Activated gamma-delta T cell treated with Interleukin-2 at 50 U/mL for 16 hours (primary cell): ENCODE results near the gene EIF4G3.

Experiments used
- DNase-seq: peaks from one replicate; pipeline ENCODE4 v3.0.0-alpha.2; 2020

EIF4G3 gene

DNA sequence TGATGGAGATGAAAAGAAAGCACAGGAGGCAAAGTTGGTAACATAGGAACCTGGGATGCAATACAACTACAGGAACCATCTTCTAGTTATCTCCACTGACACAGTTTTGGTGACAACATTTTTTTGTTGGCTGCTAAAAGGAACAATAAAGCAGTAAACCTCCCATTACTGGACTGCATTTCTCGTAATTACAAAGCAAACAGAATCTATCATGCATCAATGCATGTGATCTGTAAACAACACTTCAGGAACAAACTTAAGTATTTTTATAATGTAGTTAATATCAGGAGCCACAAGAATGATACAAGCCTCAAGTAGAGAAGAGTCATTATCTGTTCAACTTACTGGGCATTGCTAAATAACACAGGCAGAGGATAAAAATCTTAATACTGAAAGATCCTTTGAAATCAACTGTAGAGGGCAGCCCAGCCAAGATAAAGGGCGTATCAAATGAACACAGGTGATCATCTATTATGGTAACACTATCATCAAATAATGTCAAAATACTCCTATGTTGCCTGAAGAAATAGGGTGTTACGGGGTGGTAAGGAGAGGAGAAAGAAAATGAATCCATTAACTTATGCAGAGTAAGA, 193.3 kb downstream of the EIF4G3 start:
- DNase-seq, result no peak

DNA sequence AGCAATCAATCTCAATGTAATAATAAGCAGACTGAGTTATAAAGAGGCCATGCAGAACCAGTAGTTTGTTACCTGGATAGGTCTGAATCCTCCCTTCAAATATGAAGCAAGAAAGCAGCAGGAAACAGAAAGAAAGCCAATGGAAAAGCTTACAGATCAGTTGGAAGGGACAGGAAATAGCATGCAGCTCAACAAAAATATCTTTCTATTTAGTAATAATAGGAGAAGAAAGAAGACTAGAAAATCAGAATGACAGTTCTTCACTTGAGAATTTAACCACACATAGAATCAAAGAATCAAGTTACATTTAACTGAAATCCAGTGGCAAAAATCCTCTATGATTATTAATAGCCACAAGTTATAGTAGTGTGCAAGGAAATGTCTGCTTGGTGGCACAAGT, 194.4 kb downstream of the EIF4G3 start:
- DNase-seq, result no peak

DNA sequence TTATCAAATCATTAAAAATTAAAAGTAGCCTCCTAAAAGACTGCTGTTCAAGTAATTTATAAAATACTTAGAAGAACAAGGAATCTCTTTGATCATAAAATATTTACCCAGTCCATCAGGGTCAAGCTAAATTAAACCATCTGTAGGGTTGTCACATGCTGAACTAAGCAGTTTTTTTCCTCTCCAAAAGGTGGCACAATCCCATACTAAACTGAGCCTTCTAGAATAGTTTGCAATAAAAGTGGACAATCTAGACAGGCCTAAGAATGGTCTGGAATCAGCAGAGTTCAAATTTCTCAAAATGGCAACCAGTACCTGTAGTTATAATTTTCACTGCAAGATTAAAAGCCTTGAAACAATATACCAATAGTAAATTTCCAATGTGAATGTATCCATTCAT, 194.8 kb downstream of the EIF4G3 start:
- DNase-seq, result no peak

DNA sequence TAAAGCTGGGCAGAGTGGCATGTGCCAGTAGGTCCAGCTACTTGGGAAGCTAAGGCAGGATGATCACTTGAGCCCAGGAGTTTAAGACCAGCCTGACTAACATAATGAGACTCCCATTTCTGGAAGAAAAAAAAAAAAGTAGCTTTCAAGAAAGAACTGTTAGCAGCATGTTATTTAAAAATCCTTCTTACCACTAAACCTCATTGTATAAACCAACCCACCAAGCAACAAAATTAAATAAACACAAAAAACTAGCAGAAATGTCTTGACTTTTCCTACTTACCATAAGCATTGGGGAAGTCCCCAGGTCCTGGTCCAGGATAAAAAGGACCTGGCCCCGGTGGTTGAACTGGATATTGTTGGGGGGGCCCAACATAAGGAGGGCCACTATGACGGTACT, 196.6 kb downstream of the EIF4G3 start:
- no peak for DNase-seq

DNA sequence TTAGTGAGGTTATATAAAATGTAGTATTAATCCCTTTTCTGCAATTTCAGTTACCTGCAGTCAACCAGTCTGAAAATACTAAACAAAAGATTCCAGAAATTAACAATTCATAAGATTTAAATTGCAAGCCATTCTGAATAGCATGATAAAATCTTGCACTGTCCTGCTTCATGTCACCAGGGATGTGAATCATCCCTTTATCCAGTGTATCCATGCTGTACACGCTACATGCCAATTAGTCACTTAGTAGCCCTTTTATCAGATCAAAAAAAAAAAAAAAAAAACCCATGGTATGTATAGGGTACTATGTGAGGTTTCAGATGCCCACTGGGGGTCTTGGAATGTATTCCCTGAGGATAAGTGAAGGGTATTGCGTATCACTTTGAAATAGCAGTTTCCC, 198.3 kb downstream of the EIF4G3 start:
- DNase-seq, result no peak

DNA sequence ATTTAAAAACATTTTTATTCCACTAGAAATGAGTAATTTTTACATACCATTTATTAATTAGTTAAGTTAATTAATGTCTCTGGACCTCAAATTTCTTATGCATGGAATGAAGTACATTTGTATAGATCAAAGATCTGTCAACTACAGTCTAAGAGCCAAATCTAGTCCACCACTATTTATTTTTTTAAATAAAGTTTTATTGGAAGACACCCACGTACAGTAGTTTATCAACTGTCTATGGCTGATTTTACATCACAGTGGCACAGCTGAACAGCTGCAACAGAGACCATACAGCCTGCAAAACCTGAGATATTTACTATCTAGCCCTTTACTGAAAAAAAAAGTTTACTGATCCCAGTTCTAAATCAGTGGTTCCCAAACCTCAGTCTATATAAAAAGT, 201.0 kb downstream of the EIF4G3 start:
- no peak for DNase-seq

DNA sequence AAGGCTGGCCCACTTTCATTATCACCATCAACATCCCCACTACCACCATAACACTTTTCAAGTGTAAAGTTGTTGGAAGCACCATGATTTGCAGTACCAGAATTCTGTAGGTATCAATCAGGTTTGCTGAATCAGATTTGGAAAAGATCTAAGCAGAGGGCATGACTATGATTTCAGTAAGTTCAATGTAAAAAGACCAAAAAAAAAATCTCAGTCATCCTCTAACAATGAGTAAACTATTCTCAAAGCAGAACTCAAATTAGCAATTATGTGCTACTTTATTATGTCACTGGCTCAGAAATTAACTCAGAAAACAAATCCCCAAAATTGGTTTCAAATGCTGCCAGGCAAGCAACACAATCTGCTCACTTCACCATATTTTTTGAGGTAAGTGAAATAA, 201.7 kb downstream of the EIF4G3 start:
- DNase-seq, result no peak

DNA sequence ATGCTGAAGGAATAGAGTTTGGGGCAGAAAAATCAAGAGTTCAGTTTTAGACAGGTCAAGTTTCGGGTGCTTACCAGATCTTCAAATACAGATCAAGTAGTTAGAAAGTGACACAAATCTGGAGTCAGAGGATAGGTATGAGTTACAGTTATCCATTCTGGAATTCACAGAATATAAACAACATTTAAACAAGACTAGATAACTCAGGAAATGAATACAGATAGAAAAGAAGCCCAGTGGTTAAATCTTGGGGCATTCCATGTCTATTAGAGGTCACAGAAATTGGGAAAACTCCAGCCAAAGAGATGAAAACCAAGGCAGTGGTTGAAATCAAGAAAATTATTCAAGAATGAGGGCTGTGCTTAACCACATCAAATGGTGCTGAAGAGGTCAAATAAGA, 202.6 kb downstream of the EIF4G3 start:
- DNase-seq, result no peak

DNA sequence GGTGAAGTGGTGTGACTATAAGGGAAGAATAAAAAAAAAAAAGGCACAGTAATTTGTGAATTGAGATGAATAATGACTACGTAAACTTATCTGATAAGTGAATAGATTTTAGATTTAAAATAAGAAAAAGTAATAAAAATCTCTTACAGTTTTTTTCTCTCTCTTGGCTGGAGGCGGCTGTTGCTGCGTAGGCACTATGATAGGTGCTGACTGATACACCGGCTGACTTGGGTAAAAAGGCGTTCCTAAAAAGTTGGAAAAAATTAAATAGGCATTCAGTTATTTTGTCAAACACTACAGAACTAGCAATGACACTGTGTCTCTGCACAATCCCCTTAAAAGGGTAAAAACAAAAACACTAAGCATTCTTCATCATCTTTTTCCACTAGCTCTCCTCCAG, 203.8 kb downstream of the EIF4G3 start:
- no peak for DNase-seq

DNA sequence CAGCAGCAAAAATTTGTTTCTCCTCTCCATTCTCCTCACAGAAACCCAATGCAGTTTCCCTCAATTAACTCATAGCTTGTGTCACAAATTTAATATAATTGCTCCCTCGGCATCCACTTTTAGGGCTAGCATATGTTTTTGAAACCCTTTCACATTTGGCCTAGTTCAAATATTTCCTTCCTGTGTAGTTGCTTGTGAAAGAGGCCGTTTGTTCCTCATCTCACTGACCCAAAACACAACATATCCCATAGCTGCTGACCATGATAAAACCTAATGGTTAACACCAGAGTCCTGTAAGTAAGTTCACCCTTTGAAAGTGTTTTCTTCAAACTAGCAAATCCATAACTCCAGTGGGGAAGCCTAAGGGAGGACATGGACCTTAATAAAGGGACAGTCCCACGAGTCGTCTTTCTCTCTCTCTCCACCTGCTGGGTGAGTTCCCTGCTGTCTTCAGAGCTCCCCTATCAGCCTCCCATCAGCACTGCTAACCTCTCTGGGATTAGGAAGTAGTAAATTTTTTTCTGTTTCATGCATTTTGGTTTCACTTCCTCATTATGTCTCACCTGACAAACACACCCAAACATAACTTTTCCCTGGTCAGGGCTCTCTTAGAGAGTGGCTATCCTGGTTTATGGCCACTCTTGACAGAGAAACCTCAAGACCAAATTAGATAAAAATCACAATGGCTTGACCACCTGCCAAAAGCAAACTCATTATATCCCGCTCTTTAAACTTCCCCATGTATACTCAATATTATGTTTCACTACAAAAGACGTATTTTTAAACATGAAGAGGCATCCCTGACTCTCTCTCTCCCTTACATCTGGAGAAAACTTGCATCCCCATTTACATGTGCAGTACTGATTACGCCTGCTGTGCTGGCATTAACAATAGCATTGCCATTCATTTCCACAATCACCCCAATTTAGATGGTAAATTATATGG, 211.9 kb downstream of the EIF4G3 start:
- DNase-seq, result no peak

DNA sequence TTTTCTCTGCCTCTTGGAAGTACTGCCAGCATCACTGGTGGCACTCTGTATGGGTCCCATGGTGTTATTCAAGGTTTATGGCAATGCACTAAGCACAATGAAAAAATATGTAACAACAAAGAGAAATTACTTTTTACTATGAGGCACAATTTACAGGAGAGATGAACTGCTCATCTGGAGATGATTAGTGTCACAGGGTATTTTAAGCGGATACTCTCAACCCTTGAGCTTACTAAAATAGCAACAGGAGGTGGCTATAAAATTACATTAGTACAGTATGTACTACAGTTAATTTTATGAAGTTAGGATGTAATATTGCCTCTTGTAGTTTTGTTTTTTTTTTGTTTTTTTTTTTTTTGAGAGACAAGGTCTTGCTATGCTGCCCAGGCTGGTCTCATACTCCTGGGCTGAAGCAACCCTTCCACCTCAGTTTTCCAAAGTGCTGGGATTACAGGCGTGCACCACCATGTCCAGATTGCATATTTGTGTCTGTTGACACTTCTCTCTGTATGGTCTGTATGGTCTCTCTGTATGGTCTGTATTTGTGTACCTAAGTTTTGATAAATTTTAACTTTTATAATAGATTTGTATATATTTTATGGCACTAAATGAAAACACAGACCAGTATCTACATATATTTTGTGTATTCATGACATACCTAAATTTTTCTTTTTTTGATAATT, 214.0 kb downstream of the EIF4G3 start:
- no peak for DNase-seq

DNA sequence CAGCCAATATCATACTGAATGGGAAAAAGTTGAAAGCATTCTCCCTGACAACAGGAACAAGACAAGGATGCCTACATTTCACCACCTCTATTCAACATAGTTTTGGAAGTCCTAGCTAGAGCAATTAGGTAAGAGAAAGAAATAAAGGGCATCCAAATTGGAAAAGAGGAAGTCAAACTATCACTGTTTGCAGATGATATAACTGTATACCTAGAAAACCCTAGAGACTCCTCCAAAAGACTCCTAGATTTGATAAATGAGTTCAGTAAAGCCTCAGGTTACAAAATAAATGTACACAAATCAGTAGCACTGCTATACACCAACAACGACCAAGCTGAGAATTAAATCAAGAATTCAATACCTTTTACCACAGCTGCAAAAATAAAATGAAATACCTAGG, 218.3 kb downstream of the EIF4G3 start:
- no peak for DNase-seq

DNA sequence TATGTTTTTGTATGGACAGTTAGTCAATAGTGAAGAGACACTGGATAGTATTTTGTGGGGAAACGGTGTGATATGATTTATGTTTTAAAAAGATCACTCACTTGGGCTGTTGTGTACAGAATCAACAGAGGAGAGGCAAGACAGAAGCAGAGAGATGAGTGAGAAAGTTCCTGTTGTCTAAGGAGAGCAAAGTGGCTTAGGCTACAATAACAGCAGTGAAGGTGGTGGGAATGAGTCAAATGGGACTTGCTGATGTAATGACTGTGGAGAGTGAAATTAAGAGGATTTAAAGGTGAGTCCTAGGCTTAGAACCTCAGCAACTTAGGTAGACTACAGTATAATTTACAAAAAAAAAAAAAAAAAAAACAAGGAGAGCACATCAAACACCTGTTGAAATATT, 220.4 kb downstream of the EIF4G3 start:
- no peak for DNase-seq

DNA sequence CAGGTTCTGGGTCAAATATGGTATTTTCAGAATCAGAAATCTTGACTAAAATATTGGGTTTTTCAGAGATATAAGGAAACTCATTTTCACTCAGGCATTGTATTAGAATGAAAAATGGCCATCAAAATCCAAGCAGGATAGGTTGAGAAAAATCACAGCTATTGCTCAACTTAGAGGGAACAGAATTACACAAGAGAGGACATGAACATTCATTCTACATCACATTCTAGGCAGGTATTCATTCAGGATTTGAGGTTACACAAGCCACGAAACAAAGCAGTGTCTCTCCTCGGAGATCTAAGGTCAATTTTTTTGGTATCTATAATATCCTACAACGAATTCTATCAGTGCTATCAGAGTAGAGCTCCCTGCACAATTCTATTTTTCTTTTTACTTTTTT, 226.0 kb downstream of the EIF4G3 start:
- DNase-seq, result no peak

DNA sequence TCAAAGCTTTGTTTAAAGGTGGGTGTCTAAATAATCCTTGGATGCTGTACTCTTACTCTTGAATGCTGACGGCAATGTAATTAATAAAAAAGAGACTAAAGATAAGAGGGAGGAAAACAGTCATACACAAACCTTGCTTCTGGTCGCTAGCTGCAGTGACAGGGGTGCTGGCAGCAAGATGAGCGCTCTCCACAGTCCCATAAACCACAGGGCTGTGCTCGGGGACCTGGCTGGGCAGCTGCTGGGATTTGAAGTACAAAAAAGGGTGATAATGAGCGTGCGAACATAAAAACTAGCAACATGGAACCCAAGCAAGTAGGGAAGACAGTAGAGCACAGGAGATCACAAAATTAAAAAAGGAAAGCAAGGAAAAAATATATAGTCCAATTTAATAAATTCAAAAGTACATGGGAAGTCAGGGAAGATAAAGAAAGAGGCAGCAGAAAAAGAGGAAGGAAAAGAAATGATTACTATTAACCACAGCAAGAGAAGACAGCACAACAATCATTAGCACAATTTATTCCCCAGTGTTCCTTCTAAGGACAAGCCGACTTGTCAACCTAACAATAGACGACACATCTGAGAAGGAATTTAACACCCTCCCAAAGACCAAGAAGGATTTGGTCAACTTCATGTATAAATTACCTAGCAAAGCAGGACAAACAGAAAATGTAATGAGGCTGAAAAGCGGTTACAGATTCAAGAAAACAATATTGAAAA, 226.7 kb downstream of the EIF4G3 start:
- DNase-seq, result no peak

DNA sequence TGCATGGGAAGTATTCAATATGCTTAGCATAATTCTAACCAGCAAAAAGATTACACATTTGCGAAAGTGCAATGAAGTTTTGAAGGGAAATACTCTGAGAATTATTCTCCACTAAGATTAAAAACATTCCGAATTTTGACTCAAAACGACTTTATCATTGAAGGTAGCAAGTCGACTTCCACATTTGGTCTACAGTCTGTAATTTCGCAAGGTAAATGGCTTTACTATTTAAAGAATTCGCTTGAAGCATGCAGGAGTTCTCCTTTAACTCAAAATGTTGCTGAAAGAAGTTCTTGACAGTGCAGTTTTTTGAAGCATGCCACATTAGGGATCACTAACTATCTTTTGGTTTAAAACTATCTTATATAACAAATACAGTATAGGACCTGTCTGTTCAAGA, 228.6 kb downstream of the EIF4G3 start:
- no peak for DNase-seq

DNA sequence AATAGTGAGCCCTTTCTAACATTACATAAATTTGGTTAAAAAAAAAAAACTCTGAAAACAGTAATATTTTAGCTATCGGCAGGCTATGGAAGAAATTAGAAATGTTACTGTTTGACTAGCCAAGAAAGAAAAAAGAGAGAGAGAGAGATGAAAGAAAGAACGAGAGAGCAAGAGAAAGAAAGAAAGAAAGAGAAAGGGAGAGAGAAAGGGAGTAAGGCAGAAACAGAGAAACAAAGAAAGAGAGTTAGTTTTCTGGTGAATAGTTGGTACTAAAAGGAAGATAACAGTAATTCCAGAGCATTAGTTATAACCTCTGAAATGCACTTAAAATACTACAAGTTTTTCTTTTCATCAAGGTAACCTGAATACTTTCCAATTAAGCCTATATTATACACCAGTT, 229.3 kb downstream of the EIF4G3 start:
- no peak for DNase-seq

DNA sequence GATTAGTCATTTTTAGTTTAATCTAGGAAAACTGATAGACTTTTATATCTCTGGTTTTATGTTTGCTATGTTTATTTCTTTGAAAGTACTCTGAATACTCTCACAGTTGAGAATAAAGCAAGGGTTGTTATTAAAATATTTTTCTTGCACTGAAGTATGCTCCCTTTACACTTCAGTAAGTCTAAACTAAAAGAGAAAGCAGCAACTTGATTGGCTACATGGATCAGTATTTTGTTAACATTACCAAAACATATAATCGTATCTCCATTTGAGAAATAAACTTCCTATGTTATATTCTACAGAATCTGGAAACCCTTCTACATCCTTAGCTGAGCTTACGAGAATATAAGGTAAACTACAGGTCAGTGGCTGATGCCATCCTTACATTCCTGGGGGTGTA, 240.1 kb downstream of the EIF4G3 start:
- no peak for DNase-seq

DNA sequence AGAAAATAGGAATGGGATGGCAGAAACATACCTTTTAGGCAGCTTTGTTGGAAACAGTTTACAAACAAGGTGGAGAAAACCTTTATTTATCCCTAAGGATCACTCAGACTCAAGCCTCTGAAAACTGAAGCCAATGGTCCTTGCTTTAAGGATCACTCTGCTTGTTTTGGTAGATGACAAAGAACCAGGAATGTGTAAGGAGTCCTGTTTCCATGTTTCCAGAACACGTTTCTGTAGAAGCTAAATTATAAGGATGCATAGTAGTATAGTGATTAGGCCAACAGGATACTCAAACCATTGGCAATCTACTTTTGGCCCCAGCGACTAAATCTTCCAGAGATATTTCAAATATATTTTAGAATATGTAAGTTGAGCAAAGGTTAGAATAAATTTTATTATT, 240.5 kb downstream of the EIF4G3 start:
- DNase-seq, result no peak

DNA sequence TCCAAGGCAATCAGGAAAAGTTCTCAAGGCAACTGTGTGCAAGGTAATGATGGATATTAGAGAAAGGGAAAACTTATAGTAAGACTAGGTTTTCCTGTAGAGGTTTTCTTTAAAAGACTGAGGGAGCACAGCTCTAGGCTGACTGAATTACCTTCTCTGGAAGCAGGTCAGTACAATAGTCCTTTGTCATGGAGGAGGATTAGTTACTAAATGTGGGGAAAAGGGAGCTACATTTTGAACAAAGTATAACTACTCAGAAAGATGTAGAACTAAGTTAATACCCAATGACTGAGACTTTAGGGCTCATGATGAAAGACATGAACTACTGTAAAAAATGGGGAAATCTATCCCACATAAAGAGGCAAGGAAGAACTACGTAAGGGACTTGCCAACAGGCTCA, 241.0 kb downstream of the EIF4G3 start:
- DNase-seq, result no peak

DNA sequence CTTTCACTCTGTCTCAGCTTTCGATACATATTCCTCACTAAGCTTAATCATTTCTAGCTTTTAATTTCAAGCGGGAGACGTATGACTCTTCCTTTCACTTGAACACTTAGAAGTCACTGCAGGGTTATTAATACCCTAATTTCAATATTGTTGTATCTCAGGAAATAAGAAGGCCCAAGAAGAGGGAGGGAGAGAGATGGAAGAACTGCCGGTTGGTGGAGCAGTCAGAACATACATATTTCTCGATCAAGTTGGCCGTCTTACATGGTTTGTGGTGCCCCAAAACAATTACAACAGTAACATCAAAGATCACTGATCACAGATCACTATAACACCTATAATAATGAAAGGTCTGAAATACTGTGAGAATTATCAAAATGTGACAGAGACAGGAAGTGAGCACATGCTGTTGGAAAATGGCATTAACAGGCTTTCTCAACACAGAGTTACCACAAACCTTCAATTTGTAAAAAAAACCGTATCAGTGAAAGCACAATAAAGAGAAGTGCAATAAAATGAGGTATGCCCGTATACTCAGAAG, 244.2 kb downstream of the EIF4G3 start:
- DNase-seq, result no peak

DNA sequence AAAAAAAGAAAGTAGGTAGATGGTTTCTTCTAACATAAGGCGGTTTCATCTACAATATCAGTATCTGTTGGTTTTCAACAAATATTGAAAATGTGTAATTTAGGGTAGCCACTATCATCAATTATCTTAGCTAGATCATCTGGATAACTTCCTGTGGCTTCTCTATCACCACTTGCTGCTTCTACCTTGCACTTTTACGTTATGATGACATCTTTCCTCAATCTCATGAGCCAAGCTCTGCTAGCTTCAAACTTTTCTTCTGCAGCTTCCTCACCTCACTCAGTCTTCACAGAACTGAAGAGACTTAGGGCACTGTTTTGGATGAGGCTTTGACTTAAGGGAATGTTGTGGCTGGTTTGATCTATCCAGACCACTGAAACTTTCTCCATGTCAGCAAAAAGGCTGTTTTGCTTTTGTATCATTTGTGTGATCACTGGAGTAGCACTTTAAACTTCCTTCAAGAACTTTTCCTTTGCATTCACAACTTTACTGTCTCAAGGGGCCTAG, 244.7 kb downstream of the EIF4G3 start:
- no peak for DNase-seq

DNA sequence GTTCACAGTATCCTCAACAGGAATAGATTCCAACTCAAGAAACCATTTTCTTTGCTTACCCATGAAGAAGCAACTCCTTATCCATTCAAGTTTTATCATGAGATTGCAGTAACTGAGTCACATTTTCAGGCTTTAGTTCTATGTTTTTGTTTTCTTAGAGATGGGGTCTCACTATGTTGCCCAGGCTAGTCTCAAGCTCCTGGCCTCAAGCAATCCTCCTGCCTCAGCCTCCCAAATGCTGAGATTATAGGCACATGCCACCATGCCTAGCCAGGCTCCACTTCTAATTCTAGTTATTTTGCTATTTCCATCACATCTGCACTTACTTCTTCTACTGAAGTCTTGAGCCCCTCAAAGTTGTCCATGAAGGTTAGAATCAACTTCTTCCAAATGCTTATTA, 246.3 kb downstream of the EIF4G3 start:
- DNase-seq, result no peak
